HG02763 (cell line): ENCODE measurements around the gene PAAF1.
"Not testable (repeated sequence)": the region's sequence is repeated elsewhere in the genome, so short reads cannot be mapped to it uniquely, and the experiment has no call there.

ENCODE experiments used
- ATAC-seq: cut with Tn5 transposase; IDR thresholded peaks from one replicate; pipeline ENCODE4 v1.9.1; 2021; ENCODE audit warnings: mild to moderate bottlenecking, moderate library complexity; ENCODE audit not compliant: unreplicated experiment

Gene PAAF1

DNA sequence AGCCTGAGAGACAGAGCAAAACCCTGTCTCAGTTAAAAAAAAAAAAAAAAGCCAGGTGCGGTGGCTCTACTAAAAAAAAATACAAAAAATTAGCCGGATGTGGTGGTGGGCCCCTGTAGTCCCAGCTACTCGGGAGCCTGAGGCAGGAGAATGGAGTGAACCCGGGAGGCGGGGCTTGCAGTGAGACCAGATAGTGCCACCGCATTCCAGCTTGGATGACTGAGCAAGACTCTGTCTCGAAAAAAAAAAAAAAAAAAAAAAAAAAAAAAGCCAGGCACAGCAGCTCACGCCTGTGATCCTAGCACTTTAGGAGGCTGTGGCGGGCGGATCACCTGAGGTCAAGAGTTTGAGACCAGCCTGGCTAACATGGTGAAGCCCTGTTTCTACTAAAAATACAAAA is 3.6 kb downstream of the PAAF1 start:
- ATAC-seq, result not testable (repeated sequence)

DNA sequence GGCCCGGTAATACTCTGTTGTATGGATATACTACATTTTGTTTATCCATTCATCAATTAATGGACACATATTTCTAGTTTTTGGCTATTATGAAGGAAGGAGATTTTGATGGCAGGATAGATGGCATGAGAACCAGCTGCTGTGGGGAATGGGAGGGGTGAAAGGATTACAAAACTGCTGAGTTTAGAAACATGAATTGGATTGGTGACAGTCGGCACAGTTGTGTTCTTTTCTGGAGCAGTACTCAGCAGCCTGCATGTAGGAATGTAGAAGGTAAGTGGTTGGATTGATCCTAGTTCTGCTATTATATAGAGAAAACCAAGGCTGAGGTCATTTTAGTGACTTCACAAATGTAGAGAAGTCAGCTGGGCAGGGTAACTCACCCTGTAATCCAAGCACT is 7.1 kb downstream of the PAAF1 start:
- no peak for ATAC-seq

DNA sequence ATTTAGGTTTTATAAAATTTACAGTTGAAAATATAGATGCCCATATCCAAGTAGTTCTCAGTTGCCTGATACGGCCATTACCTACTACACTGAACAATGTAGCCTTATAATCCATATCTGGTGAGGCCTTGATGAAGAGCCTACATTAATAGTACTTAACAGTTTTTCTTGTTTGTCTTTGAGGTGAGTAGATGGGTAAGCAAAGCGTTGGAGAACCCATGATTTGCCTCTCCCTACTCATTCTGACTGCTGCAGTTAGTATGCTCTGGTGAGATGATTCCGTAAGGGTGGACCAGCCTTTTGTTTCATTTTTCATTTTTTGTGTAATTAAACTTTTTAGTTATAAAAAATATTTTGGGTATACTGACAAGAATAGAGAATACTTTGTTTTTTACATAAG is 11.4 kb downstream of the PAAF1 start:
- ATAC-seq, result no peak

DNA sequence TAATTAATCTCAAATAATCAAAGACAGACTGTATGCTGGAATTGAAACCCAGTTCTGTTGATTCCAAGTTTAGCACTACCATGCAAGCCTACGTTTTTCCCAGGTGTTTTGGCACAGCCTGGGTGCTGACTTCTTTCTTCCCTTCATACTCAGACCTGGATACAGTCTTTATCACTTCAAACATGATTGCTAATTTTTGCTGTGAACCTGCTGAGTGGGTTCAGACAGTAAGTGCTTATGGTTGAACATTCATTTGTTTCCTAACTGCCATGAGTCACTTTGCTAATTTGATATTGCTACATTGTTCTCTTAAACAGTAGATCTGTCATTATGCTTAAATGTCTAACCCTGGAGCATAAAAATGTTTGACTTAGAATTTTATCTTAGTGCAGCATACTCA is 12.2 kb downstream of the PAAF1 start:
- no peak for ATAC-seq

DNA sequence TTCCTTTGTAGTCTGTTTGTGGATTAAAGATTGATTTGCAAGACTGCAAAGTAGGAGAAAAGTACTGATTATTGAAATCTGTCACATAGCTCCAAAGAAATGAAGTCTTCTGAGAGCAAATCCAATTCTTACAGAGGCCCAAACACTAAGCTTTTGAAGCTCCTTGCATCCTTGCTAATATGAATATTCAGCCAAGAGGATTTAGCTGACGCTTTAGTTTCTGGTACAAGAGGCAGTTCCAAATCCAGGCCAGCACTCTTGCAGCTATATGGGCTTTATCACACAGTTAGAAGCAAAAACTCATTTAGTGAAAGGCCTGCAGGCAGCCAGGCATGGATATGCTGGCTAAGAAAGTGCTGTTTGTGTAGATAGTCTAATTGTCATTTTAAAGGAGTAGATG is 12.7 kb downstream of the PAAF1 start:
- ATAC-seq, result no peak

DNA sequence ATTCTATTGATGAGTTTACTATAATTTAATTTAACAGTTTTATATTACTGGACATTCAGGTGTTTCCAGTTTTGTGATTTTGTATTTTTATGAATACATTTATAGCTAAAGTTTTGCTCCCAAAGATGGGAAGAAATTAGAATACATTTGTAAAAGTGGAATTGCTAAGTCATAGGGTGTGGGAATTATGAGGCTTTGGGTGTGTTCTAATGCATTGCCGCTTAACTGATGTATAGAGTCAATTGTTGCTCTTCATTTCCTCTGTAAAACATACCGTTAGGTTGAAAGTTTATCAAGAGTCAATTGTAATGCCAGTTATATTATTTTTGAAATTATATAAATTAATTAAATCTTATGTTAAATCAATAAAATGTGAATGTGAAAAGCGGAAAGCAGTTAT is 16.2 kb downstream of the PAAF1 start:
- ATAC-seq, result no peak

DNA sequence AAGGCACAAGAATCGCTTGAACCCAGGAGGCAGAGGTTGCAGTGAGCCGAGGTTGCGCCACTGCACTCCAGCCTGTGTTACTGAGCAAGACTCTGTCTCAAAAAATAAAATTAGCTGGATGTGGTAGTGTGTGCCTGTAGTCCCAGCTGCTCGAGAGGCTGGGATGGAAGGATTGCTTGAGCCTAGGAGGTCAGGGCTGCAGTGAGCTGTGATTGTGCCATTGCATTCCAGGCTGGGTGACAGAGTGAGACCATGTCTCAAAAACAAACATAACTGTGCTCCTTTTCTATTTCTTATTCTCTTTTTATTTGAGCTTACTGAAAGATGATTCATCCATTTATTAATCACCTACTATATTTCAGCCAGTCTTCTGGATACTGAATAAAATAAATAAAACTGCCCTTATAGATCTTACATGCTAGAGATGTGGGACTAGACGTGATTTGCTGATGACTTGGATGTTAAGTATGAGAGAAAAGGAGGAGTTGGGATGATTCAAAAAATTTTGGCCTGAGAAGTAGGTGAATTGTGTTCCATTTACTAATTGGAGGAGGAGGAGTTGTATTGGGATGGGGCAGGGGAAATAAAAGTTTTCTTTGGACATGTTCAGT is 18.0 kb downstream of the PAAF1 start:
- no peak for ATAC-seq

DNA sequence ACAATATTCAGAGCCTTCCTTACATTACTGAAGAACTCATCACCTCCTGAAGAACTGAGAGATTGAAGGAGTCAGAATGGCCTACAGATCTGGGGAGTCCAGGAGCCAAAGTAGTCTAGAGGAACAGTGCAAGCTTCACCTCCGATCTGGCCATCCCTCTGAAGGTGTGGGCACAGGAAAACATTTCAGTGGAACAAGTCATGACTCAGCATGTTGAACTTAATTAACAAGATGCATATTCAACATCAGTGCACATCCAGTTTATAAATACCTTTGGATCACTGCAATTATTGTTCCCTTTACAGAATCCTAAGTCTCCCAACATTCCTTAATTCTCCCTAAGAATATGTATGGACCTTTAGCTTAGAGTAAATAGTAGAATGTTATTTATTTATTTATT is 25.5 kb downstream of the PAAF1 start:
- ATAC-seq, result no peak

DNA sequence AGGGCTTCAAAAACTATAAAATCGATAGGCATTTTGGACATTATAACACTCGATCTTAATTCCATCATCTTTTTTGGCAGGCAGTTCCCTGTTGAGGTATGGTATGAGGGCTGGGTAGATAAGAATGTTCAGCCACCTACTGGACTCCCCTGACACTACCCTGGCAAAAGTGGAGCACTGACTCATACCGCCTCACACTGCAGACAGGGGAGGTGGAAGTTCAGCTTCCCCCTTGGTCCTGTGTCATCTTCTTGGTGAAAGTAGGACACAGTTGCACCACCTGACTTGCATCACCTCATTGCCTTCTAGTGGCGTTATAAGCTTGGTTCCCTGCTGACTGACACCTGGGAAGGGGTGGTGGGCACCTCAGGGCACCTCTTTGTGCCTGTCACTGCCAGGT is 30.4 kb downstream of the PAAF1 start:
- no peak for ATAC-seq

DNA sequence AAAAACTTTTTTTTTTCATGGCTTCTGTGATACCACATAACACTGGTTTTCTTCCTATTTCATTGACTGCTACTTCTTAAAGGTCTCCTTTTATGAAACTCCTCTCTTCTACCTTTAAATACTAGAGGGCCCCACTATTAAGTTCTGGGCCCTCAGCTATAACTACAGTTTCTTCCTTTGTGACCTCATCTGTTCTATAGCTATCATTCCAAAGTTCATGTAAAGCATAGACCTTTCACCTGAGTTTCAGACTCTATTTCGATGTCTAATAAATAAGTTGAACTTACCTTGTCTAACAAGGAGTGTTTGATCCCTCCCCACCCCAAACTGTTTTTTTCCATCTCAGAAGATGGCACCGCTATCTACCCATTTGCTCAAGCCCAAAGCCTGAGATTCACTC is 35.2 kb downstream of the PAAF1 start:
- no peak for ATAC-seq

DNA sequence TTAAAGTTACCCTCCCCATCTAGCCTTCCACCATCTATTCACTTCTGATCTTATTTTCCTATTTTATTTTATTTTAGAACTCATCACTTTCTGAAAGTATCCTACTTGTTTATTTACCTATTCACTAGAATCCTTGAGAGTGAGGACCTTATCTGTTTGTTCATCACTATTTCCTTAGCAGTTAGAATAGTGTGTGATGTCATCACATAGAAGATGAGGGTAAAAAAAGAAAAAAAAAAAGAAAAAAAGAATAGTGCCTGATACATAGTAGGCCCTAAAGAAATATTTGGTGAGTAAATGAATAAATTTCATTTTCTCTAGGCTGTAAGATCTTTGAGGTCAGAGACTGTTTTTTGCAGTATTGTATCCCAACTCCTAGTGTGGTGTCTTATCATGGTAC is 36.7 kb downstream of the PAAF1 start:
- no peak for ATAC-seq

DNA sequence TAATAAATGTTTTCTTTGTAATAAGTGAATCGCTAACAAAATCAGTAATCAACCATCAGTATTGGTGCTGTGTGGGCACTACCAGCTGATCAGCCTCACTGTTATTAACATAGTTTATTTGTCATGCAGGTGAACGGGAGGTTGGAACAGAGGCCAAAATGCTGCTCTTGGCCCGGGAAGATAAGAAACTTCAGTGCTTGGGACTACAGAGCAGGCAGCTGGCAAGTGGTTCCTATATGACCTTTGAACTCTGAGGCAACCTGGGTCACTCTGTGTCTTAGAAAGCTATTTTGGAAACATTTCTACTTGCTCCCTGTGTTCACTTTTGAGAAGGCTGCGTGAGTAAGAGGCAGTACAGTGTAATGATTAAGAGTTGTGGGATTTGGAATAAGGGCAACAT is 37.5 kb downstream of the PAAF1 start:
- ATAC-seq, result no peak

DNA sequence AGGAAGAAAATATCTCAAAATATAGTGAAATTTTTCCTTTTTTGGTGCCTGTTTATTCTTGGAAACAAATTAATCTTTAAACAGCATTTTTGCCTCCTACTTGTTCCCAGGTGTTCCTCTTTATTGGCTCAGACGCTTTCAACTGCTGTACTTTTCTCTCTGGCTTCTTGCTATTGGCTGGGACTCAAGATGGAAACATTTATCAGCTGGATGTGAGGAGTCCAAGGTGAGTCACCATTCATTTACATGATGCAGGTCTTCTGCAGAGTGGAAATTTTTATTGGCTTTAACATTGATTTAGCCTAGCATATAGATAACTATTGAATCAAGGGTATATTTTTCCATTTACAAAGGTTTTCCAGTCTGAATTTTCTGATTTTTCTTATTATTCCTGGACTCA is 39.6 kb downstream of the PAAF1 start:
- ATAC-seq, result no peak

DNA sequence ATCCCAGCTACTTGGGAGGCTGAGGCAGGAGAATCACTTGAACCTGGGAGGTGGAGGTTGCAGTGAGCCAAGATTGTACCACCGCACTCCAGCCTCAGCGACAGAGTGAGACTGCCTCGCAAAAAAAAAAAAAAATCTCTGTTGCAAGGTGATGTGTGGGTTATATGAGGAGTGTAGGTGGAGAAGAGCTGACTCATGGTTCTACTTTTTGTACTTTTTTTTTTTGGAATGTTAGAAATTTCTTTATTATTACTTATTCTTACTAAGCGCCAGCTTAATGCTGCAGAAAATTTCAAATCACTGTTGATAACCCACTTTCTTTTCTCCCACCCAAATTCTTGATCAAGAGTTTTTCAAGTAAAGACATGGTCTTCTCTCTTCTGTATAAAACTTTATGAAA is 44.4 kb downstream of the PAAF1 start:
- no peak for ATAC-seq

DNA sequence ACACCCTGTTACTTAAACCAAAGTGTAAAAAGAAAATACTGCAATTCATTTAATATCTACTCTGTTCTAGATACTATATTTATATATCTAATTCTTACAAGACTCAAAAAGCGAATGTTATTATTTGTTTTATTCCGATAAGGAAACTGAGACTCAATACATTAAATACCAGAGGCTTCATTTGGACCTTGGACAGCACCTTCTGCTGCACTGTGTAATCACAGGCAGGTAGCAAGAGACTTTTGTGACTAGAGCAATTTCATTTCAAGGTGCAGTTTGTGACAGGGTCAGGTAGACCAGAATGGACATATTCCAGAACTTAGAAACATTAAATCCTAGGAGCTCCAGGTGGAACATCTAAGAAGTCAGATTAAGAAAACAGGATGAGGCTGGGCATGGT is 52.6 kb downstream of the PAAF1 start:
- ATAC-seq, result no peak

DNA sequence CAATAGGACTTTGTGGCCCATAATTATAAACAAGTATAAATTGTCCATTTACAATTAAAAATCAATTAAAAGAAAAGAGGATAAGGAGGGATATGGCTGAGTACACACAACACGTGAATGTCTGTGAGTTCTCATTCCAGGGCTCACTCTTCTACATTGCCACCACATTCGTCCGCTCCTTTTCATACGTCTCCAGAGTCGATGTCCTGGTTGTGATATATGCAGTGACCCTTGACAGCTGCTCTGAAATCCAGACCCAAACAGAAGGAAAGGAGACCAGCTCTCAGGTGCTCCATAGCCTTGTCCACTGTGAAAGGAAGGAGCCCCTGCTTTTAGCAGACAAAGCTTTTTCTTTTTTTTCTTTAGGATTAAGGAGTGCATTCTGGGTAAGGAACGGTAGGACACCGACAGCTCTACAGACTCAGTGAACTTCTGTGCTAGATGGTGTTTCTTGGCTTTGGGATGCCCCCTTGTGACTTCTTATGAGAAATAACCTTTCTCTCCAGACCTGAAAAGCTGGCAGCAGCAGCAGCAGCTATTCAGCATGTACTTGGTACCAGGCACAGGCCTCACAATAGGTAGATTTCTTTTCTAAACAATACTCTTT is 54.3 kb downstream of the PAAF1 start:
- ATAC-seq, result no peak

DNA sequence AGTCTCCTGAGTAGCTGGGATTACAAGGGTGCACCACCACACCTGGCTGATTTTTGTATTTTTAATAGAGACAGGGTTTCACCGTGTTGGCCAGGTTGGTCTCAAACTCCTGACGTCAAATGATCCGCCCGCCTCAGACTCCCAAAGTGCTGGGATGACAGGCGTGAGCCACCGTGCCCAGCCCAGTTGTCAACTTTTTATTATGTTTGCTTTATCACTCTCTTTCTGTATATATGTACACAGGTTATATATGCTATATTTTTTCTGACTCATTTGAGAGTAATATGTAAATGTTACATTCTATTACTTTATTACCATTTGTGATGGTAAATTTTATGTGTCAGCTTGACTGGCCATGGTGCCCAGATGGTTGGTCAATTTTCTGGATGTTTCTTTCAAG is 55.2 kb downstream of the PAAF1 start:
- no peak for ATAC-seq

DNA sequence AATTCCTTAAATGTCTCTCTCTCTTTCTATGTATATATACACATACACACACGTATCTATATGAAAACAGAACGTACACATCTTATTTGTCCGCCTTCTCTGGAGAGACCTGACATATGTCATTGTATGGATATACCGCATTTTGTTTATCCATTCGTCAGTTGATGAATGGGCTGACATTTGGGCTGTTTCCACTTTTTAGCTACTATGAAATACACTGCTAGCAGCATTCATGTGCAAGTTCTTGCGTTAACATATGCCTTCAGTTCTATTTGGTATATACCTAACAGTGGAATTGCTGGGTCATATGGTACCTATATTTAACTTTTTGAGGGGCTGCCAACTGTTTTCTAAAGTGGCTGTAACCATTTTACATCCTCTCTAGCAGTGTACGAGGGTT is 56.0 kb downstream of the PAAF1 start:
- no peak for ATAC-seq

DNA sequence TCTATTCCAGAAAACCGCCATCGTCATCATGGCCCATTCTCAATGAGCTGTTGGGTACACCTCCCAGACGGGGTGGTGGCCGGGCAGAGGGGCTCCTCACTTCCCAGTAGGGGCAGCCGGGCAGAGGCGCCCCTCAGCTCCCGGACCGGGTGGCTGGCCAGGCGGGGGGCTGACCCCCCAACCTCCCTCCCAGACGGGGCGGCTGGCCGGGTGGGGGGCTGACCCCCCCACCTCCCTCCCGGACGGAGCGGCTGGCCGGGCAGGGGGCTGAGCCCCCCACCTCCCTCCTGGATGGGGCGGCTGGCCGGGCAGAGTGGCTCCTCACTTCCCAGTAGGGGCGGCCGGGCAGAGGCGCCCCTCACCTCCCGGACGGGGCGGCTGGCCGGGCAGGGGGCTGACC is 59.2 kb downstream of the PAAF1 start:
- ATAC-seq, result not testable (repeated sequence)

DNA sequence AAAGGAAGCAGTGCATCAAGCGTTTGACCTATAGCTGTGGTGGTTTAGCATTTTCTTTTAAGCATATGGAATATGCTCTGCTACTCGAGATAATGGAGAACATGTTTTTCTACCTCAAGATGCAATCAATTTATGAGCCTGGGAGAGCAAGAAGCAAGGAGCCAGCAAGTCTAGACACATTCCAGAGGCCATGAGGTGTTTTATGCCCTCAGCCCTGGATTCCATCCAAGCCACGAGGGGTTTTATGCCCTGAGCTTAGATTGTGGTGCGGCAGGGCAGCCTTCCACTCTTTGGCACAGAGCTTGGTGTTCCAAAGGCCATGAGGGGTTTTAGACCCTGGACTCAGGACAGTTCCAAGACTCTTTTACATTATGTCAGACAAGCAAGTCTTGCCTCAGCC is 62.3 kb downstream of the PAAF1 start:
- ATAC-seq, result no peak

DNA sequence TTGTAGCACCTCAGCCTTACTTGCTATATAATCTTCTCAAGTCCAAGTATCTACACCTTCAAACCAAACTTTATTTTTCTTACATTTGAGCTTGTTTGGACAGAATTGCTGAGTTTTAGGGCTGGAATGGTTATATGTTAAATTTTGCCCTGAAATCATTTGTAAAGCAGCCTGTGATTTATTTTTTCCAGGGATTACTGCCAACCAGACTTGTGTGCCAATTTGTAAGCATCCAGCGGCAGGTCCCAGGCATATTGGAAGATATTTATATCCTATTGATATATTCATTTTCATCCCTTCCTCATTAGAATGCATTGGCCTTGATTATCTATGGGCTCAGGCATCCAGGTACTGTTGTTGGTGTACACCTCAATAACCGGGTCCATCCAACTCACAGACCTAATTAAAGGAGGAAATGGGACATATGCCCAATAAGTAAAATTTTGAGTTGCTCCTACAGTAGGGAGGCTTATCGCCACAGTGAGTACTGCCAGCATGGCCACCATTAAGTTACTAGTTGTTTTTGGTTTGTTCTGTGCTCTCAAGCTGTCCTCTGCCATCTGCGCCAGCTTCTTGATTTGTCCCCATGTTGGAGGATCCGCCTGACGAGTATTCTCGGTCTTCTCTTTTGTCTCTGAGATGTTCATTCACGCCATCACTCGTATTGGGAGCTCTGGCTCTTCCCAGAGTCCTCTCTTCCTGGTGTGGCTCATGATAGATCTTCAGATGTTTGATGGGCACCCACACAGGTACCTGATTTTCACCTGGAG is 64.2 kb downstream of the PAAF1 start:
- ATAC-seq, result no peak

DNA sequence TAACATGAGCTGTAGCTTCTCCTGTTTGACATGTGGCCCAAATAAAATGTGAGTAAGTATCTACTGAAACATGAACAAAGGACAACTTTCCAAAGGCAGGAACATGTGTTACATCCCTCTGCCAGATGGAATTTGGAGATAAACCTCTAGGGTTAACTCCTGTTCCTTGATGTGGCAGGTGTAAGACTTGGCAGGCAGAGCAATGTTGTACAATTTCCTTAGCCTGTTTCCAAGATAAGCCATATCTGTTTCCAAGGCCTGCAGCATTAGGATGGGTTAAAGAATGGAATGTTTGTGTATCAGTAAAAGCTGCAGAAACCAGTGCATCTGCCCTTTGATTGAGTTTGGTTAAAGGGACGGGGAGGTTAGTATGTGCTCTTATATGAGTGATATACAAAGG is 65.2 kb downstream of the PAAF1 start:
- ATAC-seq, result no peak

DNA sequence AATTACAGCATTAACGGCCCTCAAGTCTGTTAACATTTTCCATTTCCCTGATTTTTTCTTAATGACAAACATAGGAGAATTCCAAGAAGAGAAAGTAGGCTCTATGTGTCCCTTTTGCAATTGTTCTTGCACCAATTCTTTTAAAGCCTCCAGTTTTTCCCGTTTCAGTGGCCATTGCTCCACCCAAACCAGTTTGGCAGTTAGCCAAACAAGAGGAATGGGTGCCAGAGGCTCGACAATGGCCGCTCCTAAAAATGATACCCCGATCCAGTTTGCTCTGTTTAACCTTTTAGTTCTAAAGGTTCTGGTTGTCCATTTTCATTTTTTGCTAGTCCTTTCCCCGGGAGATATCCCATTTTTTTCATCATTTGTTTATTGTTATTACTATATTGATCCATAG is 67.3 kb downstream of the PAAF1 start:
- ATAC-seq, result no peak
